NT2/D1 (cell line): ENCODE data around the gene AANAT.

Experiments used
- SUZ12 ChIP-seq: IDR thresholded peaks from 2 replicates; pipeline ENCODE4 v1.6.1; 2011; ENCODE audit not compliant: insufficient read length, insufficient read depth; ENCODE audit errors: extremely low read depth
- YY1 ChIP-seq: IDR thresholded peaks from 2 replicates; pipeline ENCODE4 v1.6.1; 2011; ENCODE audit not compliant: insufficient read length, insufficient read depth
- ZNF274 ChIP-seq: IDR thresholded peaks from 2 replicates; pipeline ENCODE4 v1.6.1; 2011; ENCODE audit warnings: mild to moderate bottlenecking, low read depth, low read length

DNA sequence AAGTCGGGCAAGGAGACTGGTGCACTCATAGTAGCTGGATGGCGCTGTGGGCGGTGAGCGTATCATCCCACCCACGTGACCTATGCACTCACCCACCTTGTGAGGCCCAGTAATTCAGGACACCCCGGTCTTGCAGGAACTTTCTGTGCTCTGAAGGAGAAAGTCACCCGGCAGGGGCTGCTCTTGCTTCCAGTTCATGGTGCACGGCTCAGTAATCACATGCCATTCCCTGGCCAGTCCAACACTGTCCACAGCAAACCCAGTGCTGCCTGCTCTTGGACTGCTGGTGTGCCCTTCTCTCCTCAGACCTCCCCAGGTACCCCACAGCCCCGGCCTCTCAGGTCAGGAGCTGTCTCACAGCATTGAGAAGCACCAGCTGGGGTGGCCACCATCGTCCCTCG is 50.2 kb downstream of the AANAT start:
- no peak for TF ChIP-seq ZNF274
- no peak for TF ChIP-seq YY1
- TF ChIP-seq SUZ12, result no peak
